SK-N-MC (cell line): ENCODE results near the gene HS3ST4.

Experiments
- DNase-seq: peaks from one replicate; pipeline ENCODE4 v3.0.0-alpha.2; 2011; ENCODE audit warnings: low read depth, low spot score
- H3K27ac ChIP-seq: fragments of 200-600 bp; sonication (generic); 2 replicates; pipeline ENCODE4 v1.5.1; 2016; ENCODE audit warnings: mixed run types
- H3K36me3 ChIP-seq: fragments of 200-600 bp; sonication (generic); 2 replicates; pipeline ENCODE4 v1.6.1; 2017; ENCODE audit warnings: antibody characterized with exemption, low read length, mixed read lengths; ENCODE audit not compliant: insufficient read depth
- H3K4me3 ChIP-seq: fragments of 200-600 bp; sonication (generic); 2 replicates; pipeline ENCODE4 v1.5.1; 2016
- H3K9ac ChIP-seq: fragments of 200-600 bp; sonication (generic); 2 replicates; pipeline ENCODE4 v1.8.0; 2017; ENCODE audit warnings: mixed run types, mixed read lengths; ENCODE audit not compliant: insufficient read length
- H3K9me3 ChIP-seq: fragments of 200-600 bp; sonication (generic); 2 replicates; pipeline ENCODE4 v1.6.1; 2017; ENCODE audit warnings: low read depth, mild to moderate bottlenecking, antibody characterized with exemption, low read length, moderate library complexity, mixed read lengths
- EZH2 ChIP-seq: fragments of 200-600 bp; sonication (generic); IDR thresholded peaks from one replicate; pipeline ENCODE4 v1.6.1; 2017; ENCODE audit warnings: antibody characterized with exemption
- FOXP2 ChIP-seq: optimal IDR thresholded peaks from 2 replicates; pipeline ENCODE3; 2011; ENCODE audit warnings: mild to moderate bottlenecking, moderate library complexity; ENCODE audit not compliant: insufficient read depth; ENCODE audit errors: extremely low read length, control extremely low read depth
- POLR2AphosphoS5 ChIP-seq: IDR thresholded peaks from 2 replicates; pipeline ENCODE4 v1.6.1; 2012; ENCODE audit warnings: mild to moderate bottlenecking, low read depth, low read length, borderline replicate concordance

The HS3ST4 gene

DNA sequence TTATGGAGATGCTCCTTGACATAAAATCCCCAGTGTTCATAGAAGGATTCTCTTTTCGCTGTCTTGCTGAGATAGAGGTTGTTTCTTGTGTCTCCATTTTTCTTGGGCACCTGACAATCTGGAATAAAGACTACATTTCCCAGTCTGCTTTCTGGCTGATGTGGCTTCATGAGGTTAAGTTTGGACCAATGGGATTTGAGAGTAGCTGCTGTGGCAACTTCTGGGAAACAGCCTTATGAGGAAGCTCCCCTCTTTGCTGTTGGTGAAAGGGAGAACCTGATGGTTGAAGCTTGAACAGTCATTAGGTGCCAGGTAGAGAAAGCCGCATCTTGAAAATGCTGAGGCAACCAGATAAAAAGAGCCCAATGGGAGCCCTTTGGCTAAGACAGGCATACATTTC, 24.4 kb downstream of the HS3ST4 start:
- Histone ChIP-seq H3K9ac (no peak overlapping the region), H3K9me3 (no peaks in the 10 kb centered on the region), H3K27ac (no peak overlapping the region), H3K4me3 (no peak overlapping the region), H3K36me3 (peaks cover 3% of the 10 kb centered on the region; the same call in 1 of the 2 replicates)
- no peak for DNase-seq
- TF ChIP-seq EZH2 (no peak), POLR2AphosphoS5 (no peak), FOXP2 (no peak)

DNA sequence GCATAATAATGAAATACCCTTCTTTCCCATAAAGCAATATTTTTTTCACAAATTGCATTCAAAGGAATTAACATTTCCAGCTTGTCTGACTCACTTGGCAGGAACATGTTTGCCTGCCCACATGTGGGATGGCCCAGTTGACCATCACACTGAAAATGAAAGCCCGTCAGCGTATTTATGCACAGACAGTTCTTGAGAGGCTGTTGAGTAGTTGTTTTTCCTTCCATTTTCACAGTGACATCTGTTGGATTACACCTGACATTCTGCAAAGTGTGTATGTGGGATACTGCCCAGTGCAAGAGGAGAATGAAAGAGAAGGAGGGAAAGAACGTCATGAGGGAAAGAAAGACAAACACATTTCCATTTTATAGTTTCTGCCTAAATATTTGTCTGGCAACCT, 29.7 kb downstream of the HS3ST4 start:
- TF ChIP-seq FOXP2 (no peak), POLR2AphosphoS5 (no peak), EZH2 (no peak)
- no peak overlapping the region for H3K4me3 ChIP-seq
- H3K36me3 ChIP-seq = peaks cover 7% of the 10 kb centered on the region
- H3K9ac ChIP-seq = no peak overlapping the region
- no peak overlapping the region for H3K27ac ChIP-seq
- no peak for DNase-seq
- H3K9me3 ChIP-seq = no peaks in the 10 kb centered on the region

DNA sequence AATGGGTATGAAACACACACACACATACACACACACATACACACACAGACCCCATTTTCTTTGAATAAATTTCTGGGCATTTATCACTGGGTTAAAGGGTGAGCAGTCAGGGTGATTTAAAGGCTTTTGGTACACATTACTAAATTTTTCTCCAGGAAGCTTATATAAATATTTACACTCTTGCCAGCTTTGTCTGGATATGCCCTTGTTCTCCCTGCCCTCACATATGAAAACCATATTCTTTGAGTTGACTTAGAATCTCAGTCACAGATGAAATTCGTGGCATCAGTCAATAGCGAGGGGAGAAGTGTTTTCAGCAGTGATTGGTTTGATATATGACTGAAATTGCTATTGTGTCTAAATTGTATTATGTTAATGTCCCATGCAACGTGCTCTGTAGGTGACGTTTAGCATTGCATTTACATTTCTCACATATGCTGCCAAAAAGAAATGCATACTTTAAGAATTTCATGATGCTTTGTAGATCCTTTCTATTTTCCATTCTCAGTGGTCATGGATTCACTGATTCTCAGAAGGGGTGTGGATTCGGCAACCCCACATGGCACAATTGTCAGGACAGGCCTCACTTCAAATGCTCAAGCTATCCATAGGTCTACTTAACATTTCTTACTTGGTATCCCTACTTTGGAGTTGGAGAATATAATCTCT, 34.8 kb downstream of the HS3ST4 start:
- no peak for DNase-seq
- no peak overlapping the region for H3K4me3 ChIP-seq
- TF ChIP-seq EZH2 (no peak), POLR2AphosphoS5 (no peak), FOXP2 (no peak)

DNA sequence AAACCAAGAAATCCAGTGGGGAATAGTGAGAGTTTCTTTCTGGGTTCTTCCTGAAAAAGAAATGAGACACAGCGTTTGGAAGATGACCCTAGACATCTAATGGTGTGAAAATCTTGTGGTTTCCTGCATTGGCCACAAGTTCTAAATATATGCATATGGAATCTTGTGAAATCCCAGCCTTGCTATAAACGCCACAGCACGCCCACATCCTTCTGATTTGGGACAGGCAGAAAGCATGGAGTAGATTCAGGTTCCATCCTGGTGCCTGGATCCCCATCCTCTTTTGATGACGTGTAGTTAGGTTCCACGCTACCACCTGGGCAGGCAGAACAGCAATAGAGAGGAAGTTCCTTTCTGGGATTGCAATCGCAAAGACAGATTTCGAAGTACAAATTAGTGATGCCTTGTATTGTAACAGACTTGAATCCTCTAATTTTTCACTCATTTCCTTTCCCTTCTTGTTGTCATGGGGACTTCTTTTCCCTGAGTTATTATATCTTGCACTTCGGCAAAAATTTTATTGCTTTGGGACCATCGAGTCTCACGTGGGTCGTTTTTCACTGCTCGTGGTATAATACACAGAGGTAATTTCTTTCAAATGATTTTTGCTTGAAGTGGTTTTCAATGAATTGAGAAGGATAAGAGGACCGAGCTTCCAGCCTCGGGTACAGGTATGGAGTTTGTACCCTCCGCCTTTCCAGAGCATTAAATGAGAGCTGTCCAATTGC, 37.6 kb downstream of the HS3ST4 start:
- Histone ChIP-seq H3K36me3 (no peaks in the 10 kb centered on the region), H3K27ac (peak overlapping the region; percentile 70; the same call in 1 of the 2 replicates), H3K9me3 (no peaks in the 10 kb centered on the region), H3K4me3 (peak overlapping the region; percentile 72), H3K9ac (no peak overlapping the region)
- TF ChIP-seq POLR2AphosphoS5 = peak; percentile 51; the same call in 1 of the 2 replicates
- TF ChIP-seq EZH2 = no peak
- TF ChIP-seq FOXP2 = no peak
- peak; percentile 87 for DNase-seq

More for the DNA sequence above, 34.8 kb downstream of the HS3ST4 start:
- H3K9me3 ChIP-seq = no peaks in the 10 kb centered on the region
- H3K36me3 ChIP-seq = peaks cover 7% of the 10 kb centered on the region
- no peak overlapping the region for H3K9ac ChIP-seq
- H3K27ac ChIP-seq = peak overlapping the region; percentile 30; the same call in 1 of the 2 replicates

DNA sequence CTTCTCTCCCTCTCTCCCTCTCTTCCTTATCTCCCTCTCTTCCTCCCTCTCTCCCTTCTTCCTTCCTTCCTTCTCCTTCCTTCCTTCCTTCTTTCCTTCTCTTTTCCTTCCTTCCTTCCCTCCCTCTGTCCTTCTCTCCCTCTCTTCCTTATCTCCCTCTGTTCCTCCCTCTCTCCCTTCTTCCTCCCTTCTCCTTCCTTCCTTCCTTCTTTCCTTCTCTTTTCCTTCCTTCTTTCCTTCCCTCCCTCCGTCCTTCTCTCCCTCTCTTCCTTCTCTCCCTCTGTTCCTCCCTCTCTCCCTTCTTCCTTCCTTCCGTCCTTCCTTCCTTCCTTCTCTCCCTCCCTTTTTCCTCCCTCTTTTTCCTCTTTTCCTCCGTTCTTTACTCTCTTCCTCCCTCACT, 38.6 kb downstream of the HS3ST4 start:
- DNase-seq = no peak
- no peak overlapping the region for H3K9ac ChIP-seq
- H3K36me3 ChIP-seq = no peaks in the 10 kb centered on the region
- H3K27ac ChIP-seq = no peak overlapping the region
- TF ChIP-seq FOXP2 = no peak
- no peak for TF ChIP-seq EZH2
- TF ChIP-seq POLR2AphosphoS5 = no peak
- H3K9me3 ChIP-seq = no peaks in the 10 kb centered on the region
- H3K4me3 ChIP-seq = no peak overlapping the region

DNA sequence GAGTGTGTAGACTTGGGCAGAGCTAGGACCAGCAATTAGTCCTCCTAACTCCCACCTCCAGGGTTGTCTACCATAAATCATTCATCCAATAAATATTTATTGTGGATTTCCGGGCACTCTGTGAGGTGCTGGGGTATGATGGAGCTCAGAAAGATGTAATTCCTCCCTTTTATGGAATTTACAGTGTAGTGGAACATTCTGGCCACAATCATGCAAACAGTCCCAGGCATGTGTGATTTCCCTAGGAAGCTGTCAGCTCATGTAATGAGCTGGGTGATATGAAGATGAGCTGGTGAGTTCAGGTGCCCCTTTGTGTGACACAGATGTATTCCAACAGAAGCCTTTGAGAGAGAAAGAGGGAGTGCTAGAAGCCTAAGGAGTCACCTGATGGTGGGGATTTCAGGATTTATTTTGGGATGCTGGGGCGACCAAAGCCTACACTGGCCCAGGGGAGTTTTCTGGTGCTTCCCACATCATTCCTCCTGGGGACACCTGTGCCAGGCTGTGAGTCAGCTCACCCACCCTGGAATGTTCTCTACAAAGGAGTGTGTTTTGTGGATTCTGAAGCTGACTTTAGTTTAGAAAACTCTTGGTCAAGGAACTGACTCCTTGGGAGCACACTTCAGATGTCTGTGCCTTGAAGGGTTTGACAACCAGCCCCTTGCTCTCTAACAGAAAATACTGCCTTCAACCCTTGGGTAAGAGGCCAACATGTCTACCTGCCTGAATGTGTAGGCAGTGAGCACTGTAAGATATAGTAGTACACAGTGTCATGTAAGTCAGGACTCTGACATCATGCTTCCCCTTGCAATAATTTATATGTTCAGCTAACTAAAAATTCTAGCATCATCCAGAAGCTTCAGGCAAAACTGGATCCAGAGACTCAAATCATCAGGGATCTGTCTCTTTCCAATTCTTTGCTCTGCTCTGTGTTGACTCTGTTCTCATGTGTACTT, 42.9 kb downstream of the HS3ST4 start:
- Histone ChIP-seq H3K9me3 (no peaks in the 10 kb centered on the region), H3K9ac (no peak overlapping the region), H3K36me3 (0 out of 2 replicates have a peak, but pooled peaks cover 3% of the 10 kb centered on the region), H3K27ac (no peak overlapping the region), H3K4me3 (no peak overlapping the region)
- no peak for DNase-seq
- no peak for TF ChIP-seq EZH2
- TF ChIP-seq POLR2AphosphoS5 = no peak
- no peak for TF ChIP-seq FOXP2

DNA sequence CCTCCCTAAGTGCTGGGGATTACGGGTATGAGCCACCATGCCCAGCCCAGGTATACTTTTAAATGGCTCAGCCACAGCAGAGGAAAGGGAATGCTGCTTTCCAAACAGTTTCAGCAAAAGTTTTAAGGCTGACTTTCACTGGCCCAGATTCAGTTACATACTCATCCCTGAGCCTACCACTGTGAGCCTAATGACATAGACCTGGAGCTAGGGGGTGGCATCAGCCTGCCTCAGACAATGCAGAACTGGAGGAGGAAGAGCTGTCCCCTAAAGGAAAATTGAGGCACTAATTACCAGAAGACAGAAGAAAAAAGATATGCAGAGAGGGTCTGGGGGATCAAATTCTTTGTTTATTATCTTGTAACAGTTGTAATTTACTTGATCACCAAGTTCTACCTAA, 43.9 kb downstream of the HS3ST4 start:
- no peak overlapping the region for H3K4me3 ChIP-seq
- no peaks in the 10 kb centered on the region for H3K9me3 ChIP-seq
- 0 out of 2 replicates have a peak, but pooled peaks cover 3% of the 10 kb centered on the region for H3K36me3 ChIP-seq
- no peak for DNase-seq
- no peak for TF ChIP-seq POLR2AphosphoS5
- TF ChIP-seq EZH2 = no peak
- no peak overlapping the region for H3K9ac ChIP-seq
- H3K27ac ChIP-seq = no peak overlapping the region
